Measurements from ENCODE around the gene HEXD.

HEXD gene

DNA sequence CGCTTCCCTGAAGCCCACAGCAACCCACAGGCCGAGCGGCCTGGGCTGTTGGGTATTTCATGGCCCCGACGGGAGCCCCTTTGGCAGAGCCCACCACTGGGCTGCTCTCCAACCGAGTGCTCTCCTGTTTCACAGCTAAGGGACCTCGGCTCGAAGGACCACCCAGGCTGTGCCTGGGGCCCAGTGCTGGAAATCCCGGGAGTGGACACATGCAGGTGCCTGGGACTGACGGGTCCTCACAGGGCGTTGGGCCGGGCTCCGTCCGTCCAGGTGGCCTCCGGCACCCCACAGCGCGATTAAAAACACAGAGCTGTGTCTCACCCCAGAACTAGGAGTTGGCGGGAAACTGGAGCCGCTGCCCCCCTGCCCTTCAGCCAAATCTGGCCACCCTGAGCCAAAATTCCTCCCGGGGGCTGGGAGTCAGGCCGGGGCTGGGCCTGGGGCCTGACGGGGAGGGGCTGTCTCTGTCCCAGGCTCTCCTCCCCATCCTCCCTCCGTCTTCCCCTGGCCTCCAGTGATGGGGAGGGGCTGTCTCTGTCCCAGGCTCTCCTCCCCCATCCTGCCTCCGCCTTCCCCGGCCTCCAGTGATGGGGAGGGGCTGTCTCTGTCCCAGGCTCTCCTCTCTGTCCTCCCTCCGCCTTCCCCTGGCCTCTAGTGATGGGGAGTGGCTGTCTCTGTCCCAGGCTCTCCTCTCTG, 32.4 kb upstream of the HEXD start:
- no peak for DNase-seq (ENCODE audit: low spot score)
- TF ChIP-seq, protein P1, sequence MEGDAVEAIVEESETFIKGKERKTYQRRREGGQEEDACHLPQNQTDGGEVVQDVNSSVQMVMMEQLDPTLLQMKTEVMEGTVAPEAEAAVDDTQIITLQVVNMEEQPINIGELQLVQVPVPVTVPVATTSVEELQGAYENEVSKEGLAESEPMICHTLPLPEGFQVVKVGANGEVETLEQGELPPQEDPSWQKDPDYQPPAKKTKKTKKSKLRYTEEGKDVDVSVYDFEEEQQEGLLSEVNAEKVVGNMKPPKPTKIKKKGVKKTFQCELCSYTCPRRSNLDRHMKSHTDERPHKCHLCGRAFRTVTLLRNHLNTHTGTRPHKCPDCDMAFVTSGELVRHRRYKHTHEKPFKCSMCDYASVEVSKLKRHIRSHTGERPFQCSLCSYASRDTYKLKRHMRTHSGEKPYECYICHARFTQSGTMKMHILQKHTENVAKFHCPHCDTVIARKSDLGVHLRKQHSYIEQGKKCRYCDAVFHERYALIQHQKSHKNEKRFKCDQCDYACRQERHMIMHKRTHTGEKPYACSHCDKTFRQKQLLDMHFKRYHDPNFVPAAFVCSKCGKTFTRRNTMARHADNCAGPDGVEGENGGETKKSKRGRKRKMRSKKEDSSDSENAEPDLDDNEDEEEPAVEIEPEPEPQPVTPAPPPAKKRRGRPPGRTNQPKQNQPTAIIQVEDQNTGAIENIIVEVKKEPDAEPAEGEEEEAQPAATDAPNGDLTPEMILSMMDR (IDR thresholded peaks at IDR 0.05; ENCODE audit: extremely low read depth, missing control alignments) = no peak

DNA sequence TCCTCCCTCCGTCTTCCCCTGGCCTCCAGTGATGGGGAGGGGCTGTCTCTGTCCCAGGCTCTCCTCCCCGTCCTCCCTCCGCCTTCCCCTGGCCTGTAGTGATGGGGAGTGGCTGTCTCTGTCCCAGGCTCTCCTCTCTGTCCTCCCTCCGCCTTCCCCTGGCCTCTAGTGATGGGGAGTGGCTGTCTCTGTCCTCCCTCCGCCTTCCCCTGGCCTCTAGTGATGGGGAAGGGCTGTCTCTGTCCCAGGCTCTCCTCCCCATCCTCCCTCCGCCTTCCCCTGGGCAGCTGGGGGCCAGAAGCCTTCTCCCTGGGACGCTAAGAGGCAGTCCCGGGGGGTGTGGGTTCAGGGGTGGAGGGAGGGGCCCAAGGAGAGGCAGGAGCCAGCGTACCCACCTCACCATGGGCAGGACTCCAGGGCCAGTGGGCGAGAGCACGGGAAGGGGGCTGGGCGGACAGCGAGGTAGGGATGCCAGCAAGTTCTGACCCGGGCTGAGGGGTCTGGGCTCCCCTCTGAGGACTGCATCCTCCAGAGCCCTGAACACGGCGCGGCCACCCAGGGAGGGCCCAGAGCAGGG, 31.8 kb upstream of the HEXD start:
- DNase-seq (ENCODE audit: low spot score) = no peak

DNA sequence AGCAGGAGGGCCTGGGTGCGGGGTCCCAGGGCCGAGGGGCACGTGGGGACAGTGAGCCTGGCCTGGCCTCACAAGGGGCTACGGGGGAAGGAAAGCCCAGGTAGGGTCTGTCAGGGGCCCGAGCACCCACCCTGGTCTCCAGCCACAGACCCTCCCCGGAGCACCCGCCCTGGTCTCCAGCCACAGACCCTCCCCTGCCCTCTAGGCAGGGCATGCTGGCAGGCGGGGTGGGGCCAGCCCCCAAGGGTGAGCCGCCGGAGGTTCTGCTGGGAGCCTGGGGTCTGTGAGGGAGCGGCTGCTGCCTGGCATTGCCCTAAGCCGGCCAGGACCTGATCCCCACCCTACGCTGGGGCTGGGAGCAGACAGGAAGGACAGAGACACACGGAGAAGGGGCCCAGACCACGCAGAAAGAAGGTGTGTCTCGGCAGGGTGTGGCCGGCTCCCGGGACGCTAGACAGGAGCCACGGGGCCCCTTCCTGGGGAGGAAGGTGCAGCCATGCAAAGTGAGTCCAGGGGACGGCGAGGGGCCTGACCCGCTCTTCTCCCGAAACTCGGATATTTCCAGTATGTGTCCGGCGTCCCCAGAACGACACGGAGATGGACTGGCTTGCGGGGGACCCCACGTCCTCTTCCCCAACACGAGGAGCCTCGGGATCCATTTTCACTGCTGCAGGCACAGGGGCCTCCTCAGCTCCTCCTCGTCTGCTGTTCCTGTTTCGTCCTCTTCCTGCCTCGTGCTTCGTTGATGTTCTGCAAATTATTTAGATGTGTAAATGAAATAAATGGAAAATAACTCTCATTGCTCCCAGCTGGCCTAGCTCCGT, 31.1 kb upstream of the HEXD start:
- DNase-seq (ENCODE audit: low spot score) = no peak
- TF ChIP-seq, protein P1 (IDR thresholded peaks at IDR 0.05; ENCODE audit: extremely low read depth, missing control alignments) = no peak

More for the DNA sequence above, 31.8 kb upstream of the HEXD start:
- TF ChIP-seq, protein P1 (IDR thresholded peaks at IDR 0.05; ENCODE audit: extremely low read depth, missing control alignments) = no peak

DNA sequence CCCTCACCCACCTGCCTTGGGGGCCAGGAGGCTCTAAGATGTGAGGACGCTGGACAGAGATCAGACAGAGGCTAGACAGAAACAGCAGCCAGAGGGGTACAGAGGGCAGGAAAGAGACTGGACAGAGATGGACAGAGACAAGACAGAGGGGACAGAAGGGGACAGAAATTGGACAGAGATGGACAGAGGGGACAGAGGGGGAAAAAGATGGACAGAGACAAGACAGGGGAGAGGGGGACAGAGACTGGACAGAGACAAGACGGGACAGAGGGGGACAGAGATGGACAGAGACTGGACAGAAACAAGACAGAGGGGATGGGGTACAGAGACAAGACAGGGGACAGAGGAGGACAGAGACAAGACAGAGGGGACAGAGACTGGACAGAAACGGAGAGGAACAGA, 30.4 kb upstream of the HEXD start:
- TF ChIP-seq, protein P1 (IDR thresholded peaks at IDR 0.05; ENCODE audit: extremely low read depth, missing control alignments) = no peak

DNA sequence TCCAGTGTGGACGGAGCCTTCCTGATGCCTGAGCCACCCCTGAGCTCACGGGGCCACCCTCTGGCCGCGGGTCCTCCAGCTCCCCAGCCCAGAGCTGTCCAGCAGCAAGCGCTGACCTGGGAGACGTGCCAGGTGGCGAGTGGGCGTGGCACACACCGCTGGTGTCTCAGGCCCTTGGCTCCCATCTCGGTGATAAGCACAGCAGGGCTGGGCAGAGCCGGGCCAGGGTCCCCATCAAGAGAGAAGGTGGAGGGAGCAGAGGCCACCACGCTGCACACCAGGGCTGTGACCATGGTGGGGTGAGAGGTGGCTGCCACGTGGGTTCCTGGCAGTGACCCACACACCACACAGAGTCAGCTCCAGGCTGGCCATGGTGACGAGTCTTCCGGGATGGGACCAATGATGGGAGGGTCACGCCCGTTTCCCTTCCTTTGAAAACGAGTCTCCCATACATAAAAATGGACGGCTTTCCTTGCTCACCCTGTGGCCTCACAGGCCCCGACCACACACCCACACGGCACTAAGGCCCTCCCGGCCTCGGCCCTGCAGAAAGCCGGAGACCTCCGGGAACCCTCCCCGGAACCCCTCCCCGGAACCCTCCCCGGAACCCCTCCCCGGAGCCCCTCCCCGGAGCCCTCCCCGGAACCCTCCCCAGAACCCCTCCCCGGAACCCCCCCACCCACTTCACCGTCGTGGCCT, 29.8 kb upstream of the HEXD start:
- DNase-seq (ENCODE audit: low spot score) = no peak
- TF ChIP-seq, protein P1 (IDR thresholded peaks at IDR 0.05; ENCODE audit: extremely low read depth, missing control alignments) = no peak

More for the DNA sequence above, 30.4 kb upstream of the HEXD start:
- no peak for DNase-seq (ENCODE audit: low spot score)

DNA sequence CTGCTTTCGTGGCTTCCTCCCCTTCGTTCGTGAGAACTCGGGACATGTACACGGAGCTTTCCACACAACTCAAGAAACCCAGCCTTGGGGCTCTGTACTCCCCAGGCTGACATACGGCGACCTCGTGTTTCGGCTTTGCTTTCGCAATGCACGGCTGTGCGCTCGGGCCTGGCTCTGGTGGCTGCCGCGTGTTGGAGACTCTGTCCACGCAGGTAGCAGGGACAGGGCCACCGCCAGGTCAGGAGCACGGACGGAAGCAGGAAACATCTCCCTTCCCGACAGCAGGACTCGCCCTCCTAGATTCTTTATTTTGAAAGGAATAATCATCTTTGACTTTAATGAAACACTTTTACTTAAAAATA, 29.2 kb upstream of the HEXD start:
- TF ChIP-seq, protein P1 (IDR thresholded peaks at IDR 0.05; ENCODE audit: extremely low read depth, missing control alignments) = no peak
- DNase-seq (ENCODE audit: low spot score) = no peak
